Measurements from ENCODE around the gene TIAM2. TPM values are rescaled to one million over a fixed set of nuclear protein-coding genes. Genes with fewer than 3 reads are reported as not detected.

TIAM2 gene
- total RNA-seq, 2 experiments from 2014 or later, result 5.4 to 6.2 TPM

DNA sequence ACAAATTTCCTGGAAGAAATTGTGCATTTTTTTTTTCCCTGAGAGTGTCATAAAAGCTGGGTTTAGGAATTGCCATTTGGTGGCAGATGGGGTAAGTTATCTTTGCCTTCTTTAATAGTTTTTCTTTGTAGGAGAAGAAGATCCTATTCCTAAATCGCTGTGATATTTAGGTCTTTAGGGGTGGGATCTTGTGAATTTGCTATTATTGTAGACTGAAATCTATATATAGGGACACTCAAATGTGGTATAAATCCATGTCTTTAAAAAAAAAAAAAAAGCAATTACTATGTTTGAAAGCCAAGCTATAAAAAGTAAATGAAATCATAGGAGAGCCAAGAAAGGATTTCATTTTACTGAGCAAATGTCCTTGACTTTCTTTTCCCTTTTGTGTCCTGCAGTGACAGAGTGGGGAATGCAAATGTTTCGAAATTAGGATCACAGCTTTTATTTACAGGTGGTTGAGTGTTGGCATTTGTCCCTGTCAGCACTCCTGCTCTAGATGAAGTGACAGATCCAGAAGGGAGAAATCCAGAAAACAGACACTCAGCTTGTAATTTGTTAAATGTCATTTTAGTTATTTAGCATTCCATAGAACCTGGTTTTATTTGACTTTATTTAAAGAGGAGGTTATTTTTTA, 29.4 kb downstream of the TIAM2 start:
- CTCF ChIA-PET (ENCODE audit: unreplicated experiment), result no interaction called here
- no peaks in the 10 kb centered on the region for H3K79me2 ChIP-seq (ENCODE audit: insufficient read depth, low read depth, low read length)
- no peak for DNase-seq (ENCODE audit: low spot score)
- POLR2A ChIA-PET, result interaction anchor here (0.5 to 0.6 kb wide), 3 partner anchors 9 to 70 kb away, joined by 3 to 4 read pairs (median 4); no protein-coding TSS in a partner anchor
- BruUV-seq (replicated peaks), result no TSS peak
- no peak overlapping the region for H2AFZ ChIP-seq (ENCODE audit: low read length)
- H3K9me3 ChIP-seq (ENCODE audit: low read length), result no peaks in the 10 kb centered on the region
- no peak for TF ChIP-seq EZH2phosphoT487 (IDR thresholded peaks at IDR 0.05; ENCODE audit: borderline replicate concordance, low read depth, low read length)
- TF ChIP-seq, protein P1, sequence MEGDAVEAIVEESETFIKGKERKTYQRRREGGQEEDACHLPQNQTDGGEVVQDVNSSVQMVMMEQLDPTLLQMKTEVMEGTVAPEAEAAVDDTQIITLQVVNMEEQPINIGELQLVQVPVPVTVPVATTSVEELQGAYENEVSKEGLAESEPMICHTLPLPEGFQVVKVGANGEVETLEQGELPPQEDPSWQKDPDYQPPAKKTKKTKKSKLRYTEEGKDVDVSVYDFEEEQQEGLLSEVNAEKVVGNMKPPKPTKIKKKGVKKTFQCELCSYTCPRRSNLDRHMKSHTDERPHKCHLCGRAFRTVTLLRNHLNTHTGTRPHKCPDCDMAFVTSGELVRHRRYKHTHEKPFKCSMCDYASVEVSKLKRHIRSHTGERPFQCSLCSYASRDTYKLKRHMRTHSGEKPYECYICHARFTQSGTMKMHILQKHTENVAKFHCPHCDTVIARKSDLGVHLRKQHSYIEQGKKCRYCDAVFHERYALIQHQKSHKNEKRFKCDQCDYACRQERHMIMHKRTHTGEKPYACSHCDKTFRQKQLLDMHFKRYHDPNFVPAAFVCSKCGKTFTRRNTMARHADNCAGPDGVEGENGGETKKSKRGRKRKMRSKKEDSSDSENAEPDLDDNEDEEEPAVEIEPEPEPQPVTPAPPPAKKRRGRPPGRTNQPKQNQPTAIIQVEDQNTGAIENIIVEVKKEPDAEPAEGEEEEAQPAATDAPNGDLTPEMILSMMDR (conservative IDR thresholded peaks at IDR 0.05; ENCODE audit: low read length), result no peak
- no peak overlapping the region for H3K4me3 ChIP-seq (ENCODE audit: low read depth, low read length, poor library complexity, severe bottlenecking)
- no peaks in the 10 kb centered on the region for H3K9me2 ChIP-seq (ENCODE audit: insufficient read depth, low read length)
- no peak overlapping the region for H3K4me2 ChIP-seq (ENCODE audit: low read length)
- intact Hi-C loops (cut with micrococcal nuclease; ENCODE audit: unreplicated experiment), result no loop called here
- H3K27ac ChIP-seq (ENCODE audit: low read depth, low read length, poor library complexity, severe bottlenecking), result no peak overlapping the region
- H4K20me1 ChIP-seq (ENCODE audit: insufficient read depth, low read length), result no peaks in the 10 kb centered on the region
- no peaks in the 10 kb centered on the region for H3K36me3 ChIP-seq (ENCODE audit: insufficient read depth, low read length)
- no peaks in the 10 kb centered on the region for H3K4me1 ChIP-seq (ENCODE audit: insufficient read depth, low read length, poor library complexity, severe bottlenecking)

DNA sequence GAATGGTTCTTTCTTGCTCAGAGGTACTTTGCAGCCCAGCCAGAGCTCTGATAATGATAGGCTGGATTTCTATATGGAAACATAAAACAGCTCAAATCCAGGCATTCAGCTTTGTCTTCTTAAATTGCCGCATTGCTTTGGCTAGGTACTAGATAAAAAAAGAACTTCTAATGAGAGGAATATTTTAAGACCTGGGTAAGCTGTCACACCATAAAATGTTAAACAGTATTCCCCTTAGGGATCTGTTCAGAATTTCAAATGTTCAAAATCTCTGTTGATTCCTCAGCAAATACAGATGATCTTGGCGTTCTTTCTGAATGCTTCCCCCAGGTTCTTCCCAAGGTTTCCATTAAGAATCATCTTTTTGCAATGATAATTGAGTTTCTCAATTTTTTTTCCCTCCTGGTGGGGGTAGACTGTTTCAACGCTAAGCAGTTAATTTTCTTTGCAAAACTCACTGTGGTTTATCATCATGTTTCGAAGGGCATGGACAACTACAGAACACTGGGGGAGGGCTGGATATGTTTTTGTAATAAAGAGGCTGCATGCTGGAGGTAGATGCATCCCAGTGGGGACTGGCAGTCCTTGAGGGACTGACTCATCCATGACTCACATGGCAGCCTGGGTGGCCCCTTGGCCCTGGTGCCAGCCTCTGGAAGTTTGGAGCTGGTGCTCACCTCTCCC, 31.0 kb downstream of the TIAM2 start:
- Histone ChIP-seq H2AFZ (ENCODE audit: low read length) (no peak overlapping the region), H3K4me3 (ENCODE audit: low read depth, low read length, poor library complexity, severe bottlenecking) (no peak overlapping the region), H3K79me2 (ENCODE audit: insufficient read depth, low read depth, low read length) (no peaks in the 10 kb centered on the region), H3K9me2 (ENCODE audit: insufficient read depth, low read length) (no peaks in the 10 kb centered on the region), H3K4me1 (ENCODE audit: insufficient read depth, low read length, poor library complexity, severe bottlenecking) (no peaks in the 10 kb centered on the region), H3K9me3 (ENCODE audit: low read length) (no peaks in the 10 kb centered on the region), H3K4me2 (ENCODE audit: low read length) (no peak overlapping the region), H3K36me3 (ENCODE audit: insufficient read depth, low read length) (no peaks in the 10 kb centered on the region), H4K20me1 (ENCODE audit: insufficient read depth, low read length) (no peaks in the 10 kb centered on the region), H3K27ac (ENCODE audit: low read depth, low read length, poor library complexity, severe bottlenecking) (no peak overlapping the region)
- ChIA-PET POLR2A (no interaction called here), CTCF (ENCODE audit: unreplicated experiment) (no interaction called here)
- intact Hi-C loops (cut with micrococcal nuclease; ENCODE audit: unreplicated experiment), result no loop called here
- DNase-seq (ENCODE audit: low spot score), result no peak
- BruUV-seq (replicated peaks), result no TSS peak
- TF ChIP-seq, protein P1 (conservative IDR thresholded peaks at IDR 0.05; ENCODE audit: low read length), result no peak
- TF ChIP-seq EZH2phosphoT487 (IDR thresholded peaks at IDR 0.05; ENCODE audit: borderline replicate concordance, low read depth, low read length), result no peak

DNA sequence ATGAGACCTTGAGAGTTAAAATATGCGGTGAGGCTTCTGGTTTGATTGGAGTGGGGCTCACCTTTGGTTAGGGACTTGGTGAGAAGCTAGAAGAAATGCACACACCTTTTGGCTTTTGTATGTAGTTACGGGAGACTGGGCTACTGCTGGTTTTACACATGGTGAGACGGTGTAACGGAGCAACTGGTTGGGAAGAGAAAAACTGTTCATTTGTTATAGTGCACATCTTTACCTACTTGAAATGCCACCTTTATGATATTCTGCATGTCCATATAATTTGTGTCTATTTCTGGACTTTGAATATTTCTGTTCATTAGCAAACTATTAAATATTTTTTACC, 31.6 kb downstream of the TIAM2 start:
- Histone ChIP-seq H3K9me2 (ENCODE audit: insufficient read depth, low read length) (no peaks in the 10 kb centered on the region), H4K20me1 (ENCODE audit: insufficient read depth, low read length) (no peaks in the 10 kb centered on the region), H3K79me2 (ENCODE audit: insufficient read depth, low read depth, low read length) (no peaks in the 10 kb centered on the region), H3K4me1 (ENCODE audit: insufficient read depth, low read length, poor library complexity, severe bottlenecking) (no peaks in the 10 kb centered on the region), H3K9me3 (ENCODE audit: low read length) (no peaks in the 10 kb centered on the region), H3K4me3 (ENCODE audit: low read depth, low read length, poor library complexity, severe bottlenecking) (no peak overlapping the region), H3K36me3 (ENCODE audit: insufficient read depth, low read length) (no peaks in the 10 kb centered on the region), H3K27ac (ENCODE audit: low read depth, low read length, poor library complexity, severe bottlenecking) (no peak overlapping the region), H3K4me2 (ENCODE audit: low read length) (no peak overlapping the region), H2AFZ (ENCODE audit: low read length) (no peak overlapping the region)
- CTCF ChIA-PET (ENCODE audit: unreplicated experiment), result no interaction called here
- intact Hi-C loops (cut with micrococcal nuclease; ENCODE audit: unreplicated experiment), result no loop called here
- no peak for TF ChIP-seq EZH2phosphoT487 (IDR thresholded peaks at IDR 0.05; ENCODE audit: borderline replicate concordance, low read depth, low read length)
- TF ChIP-seq, protein P1 (conservative IDR thresholded peaks at IDR 0.05; ENCODE audit: low read length), result no peak
- no peak for DNase-seq (ENCODE audit: low spot score)
- POLR2A ChIA-PET, result no interaction called here
- no TSS peak for BruUV-seq (replicated peaks)
